IPS-15b (cell line): ENCODE measurements around the gene CYB5B.

Source experiments
- H3K27me3 ChIP-seq: one replicate; pipeline ENCODE4 v1.6.1; 2013; ENCODE audit warnings: low read length; ENCODE audit not compliant: control insufficient read depth, insufficient read depth
- H3K36me3 ChIP-seq: one replicate; pipeline ENCODE4 v1.6.1; 2013; ENCODE audit warnings: low read length; ENCODE audit not compliant: control insufficient read depth, insufficient read depth
- H3K4me1 ChIP-seq: one replicate; pipeline ENCODE4 v1.6.1; 2013; ENCODE audit warnings: mild to moderate bottlenecking, low read length; ENCODE audit not compliant: control insufficient read depth, insufficient read depth
- H3K4me3 ChIP-seq: one replicate; pipeline ENCODE4 v1.5.1; 2013; ENCODE audit warnings: low read depth, low read length
- H3K9ac ChIP-seq: one replicate; pipeline ENCODE4 v1.6.1; 2013; ENCODE audit warnings: low read depth, mild to moderate bottlenecking, low read length
- H3K9me3 ChIP-seq: one replicate; pipeline ENCODE4 v1.6.1; 2013; ENCODE audit warnings: mild to moderate bottlenecking, low read length; ENCODE audit not compliant: control insufficient read depth, insufficient read depth

The CYB5B gene

GRCh38 chr16:69465083-69465721 is 40.8 kb downstream of the CYB5B start:
- H3K4me3 ChIP-seq = no peak overlapping the region
- H3K9ac ChIP-seq = no peak overlapping the region
- no peaks in the 10 kb centered on the region for H3K4me1 ChIP-seq
- H3K27me3 ChIP-seq = no peaks in the 10 kb centered on the region
- H3K9me3 ChIP-seq = no peaks in the 10 kb centered on the region
- H3K36me3 ChIP-seq = peaks cover 3% of the 10 kb centered on the region

DNA sequence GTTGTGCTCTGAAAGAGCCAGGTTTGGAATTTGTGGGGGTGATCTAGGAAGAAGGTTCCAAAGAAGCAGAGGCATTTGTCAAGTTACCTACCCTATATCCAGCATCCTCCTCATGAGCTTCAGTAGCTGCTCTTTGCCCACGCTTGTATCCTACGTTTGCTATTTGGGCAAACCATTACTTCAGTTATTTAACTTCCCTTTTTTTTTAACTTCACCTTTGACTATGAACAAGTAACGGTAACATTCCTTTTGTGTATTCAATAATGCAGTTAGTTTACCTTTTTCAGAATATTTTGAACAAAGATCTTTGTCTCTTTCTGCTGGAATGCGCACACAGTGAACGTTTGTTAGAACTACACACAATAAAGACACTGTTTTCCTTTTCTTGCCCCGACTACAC is 41.5 kb downstream of the CYB5B start:
- Histone ChIP-seq H3K4me1 (no peaks in the 10 kb centered on the region), H3K27me3 (no peaks in the 10 kb centered on the region), H3K36me3 (peaks cover 3% of the 10 kb centered on the region), H3K9ac (no peak overlapping the region), H3K4me3 (no peak overlapping the region), H3K9me3 (no peaks in the 10 kb centered on the region)

DNA sequence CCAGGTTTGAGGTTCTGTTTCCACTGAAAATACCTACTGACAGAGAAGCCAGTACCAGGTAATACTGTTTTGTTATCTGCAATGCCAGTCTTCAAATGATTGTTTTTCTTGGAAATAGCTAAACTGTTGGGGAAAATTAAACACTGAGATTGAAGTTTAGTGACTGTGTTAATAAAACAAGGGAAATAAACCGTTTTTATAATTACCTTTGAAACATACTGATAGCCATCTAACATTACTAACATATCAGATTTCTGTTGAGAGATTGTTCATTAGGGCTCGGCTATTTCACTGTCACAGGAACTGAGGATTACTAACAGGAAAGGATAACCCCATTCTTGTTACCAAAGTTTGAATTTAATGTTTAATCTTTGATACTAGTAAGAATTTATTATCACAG is 42.1 kb downstream of the CYB5B start:
- Histone ChIP-seq H3K9me3 (no peaks in the 10 kb centered on the region), H3K4me3 (no peak overlapping the region), H3K27me3 (no peaks in the 10 kb centered on the region), H3K9ac (no peak overlapping the region), H3K4me1 (no peaks in the 10 kb centered on the region), H3K36me3 (peaks cover 3% of the 10 kb centered on the region)

DNA sequence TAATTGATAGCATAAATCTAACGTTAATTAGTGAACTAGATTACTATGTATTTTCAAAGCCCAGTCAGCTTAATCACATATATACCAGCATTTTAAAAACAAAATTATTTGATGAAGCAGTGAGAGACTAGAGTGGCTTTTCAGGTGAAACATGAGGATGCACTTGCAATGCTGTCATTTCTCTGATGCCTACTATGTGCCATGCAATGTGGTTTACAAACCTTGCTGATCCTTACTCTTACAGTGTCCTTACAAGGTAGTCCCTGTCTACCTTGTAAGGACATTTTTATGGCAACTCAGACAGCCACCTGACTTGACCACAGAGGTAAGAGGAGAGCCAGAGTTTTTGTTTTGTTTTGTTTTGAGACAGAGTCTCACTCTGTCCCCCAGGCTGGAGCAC is 42.7 kb downstream of the CYB5B start:
- H3K9ac ChIP-seq = no peak overlapping the region
- no peaks in the 10 kb centered on the region for H3K27me3 ChIP-seq
- H3K36me3 ChIP-seq = peaks cover 3% of the 10 kb centered on the region
- no peak overlapping the region for H3K4me3 ChIP-seq
- H3K4me1 ChIP-seq = no peaks in the 10 kb centered on the region
- no peaks in the 10 kb centered on the region for H3K9me3 ChIP-seq

- no peaks in the 10 kb centered on the region for H3K36me3 ChIP-seq
- no peaks in the 10 kb centered on the region for H3K4me1 ChIP-seq
- no peaks in the 10 kb centered on the region for H3K27me3 ChIP-seq
- H3K9me3 ChIP-seq = no peaks in the 10 kb centered on the region
- H3K4me3 ChIP-seq = no peak overlapping the region
- H3K9ac ChIP-seq = no peak overlapping the region
Measured at GRCh38 chr16:69467531-69468204, 43.2 kb downstream of the CYB5B start.

DNA sequence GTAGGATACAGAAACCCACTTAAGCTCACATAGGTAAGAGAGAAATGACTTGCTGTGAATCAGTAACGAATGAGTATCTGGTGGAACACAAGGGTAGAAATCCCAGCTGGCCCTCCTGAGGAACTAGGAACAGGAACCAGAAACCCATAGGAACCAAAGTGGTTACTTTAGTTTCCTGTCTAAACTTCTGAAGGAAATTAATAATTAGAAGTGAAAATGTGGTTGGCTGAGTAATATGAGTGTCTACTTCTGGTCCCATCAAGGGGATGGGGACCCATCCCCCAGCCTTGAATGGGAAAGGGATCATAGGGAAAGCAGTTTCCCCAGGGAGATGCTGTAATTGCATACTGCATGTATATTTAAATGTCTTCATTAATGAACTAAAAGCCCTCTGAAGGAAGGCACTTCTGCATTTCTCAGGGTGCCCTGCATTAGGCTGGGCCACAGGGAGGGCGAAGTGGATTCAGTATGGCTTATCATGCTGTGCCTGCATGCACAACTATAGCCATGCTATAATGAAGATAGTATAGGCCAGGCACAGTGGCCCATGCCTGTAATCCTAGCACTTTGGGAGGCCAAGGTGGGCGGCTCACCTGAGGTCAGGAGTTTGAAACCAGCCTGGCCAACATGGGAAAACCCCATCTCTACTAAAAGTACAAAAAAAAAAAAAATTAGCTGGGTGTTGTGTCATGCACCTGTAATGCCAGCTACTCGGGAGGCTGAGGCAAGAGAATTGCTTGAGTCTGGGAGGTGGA is 45.6 kb downstream of the CYB5B start:
- H3K4me3 ChIP-seq = no peak overlapping the region
- H3K9me3 ChIP-seq = no peaks in the 10 kb centered on the region
- no peaks in the 10 kb centered on the region for H3K36me3 ChIP-seq
- H3K27me3 ChIP-seq = no peaks in the 10 kb centered on the region
- H3K9ac ChIP-seq = no peak overlapping the region
- H3K4me1 ChIP-seq = no peaks in the 10 kb centered on the region

GRCh38 chr16:69471121-69471520 is 46.7 kb downstream of the CYB5B start:
- no peak overlapping the region for H3K4me3 ChIP-seq
- no peaks in the 10 kb centered on the region for H3K27me3 ChIP-seq
- no peaks in the 10 kb centered on the region for H3K4me1 ChIP-seq
- no peaks in the 10 kb centered on the region for H3K9me3 ChIP-seq
- no peaks in the 10 kb centered on the region for H3K36me3 ChIP-seq
- H3K9ac ChIP-seq = no peak overlapping the region

DNA sequence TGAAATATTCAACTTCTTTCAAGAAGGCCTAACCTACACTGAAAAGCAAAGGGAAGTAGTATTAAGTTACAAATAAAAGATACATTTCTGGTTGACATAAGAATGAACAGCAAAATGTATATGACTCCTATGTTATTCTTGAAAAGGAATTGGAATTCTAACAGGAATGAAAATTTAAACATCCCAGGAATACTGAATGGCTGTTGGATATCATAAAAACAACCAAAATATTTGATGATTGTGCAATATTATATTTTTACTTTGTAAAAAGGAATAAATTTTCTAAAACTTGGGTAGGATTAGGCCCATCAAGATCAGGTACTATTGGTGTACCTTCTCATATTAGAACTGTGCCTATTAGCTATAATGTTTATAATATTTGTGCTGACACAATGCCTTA is 50.0 kb downstream of the CYB5B start:
- no peak overlapping the region for H3K9ac ChIP-seq
- no peaks in the 10 kb centered on the region for H3K36me3 ChIP-seq
- H3K9me3 ChIP-seq = no peaks in the 10 kb centered on the region
- H3K4me1 ChIP-seq = no peaks in the 10 kb centered on the region
- H3K27me3 ChIP-seq = no peaks in the 10 kb centered on the region
- no peak overlapping the region for H3K4me3 ChIP-seq

- no peaks in the 10 kb centered on the region for H3K9me3 ChIP-seq
- no peak overlapping the region for H3K4me3 ChIP-seq
- H3K27me3 ChIP-seq = no peaks in the 10 kb centered on the region
- no peaks in the 10 kb centered on the region for H3K36me3 ChIP-seq
- no peak overlapping the region for H3K9ac ChIP-seq
- H3K4me1 ChIP-seq = no peaks in the 10 kb centered on the region
Measured at GRCh38 chr16:69476920-69477443, 52.6 kb downstream of the CYB5B start.

GRCh38 chr16:69477546-69477945 is 53.1 kb downstream of the CYB5B start:
- Histone ChIP-seq H3K36me3 (no peaks in the 10 kb centered on the region), H3K4me1 (no peaks in the 10 kb centered on the region), H3K9me3 (no peaks in the 10 kb centered on the region), H3K4me3 (no peak overlapping the region), H3K27me3 (no peaks in the 10 kb centered on the region), H3K9ac (no peak overlapping the region)

- H3K27me3 ChIP-seq = no peaks in the 10 kb centered on the region
- H3K9ac ChIP-seq = no peak overlapping the region
- H3K4me3 ChIP-seq = no peak overlapping the region
- no peaks in the 10 kb centered on the region for H3K36me3 ChIP-seq
- H3K9me3 ChIP-seq = no peaks in the 10 kb centered on the region
- H3K4me1 ChIP-seq = no peaks in the 10 kb centered on the region
Measured at GRCh38 chr16:69478685-69479084, 54.3 kb downstream of the CYB5B start.

- Histone ChIP-seq H3K4me1 (no peaks in the 10 kb centered on the region), H3K9ac (no peak overlapping the region), H3K9me3 (no peaks in the 10 kb centered on the region), H3K36me3 (no peaks in the 10 kb centered on the region), H3K4me3 (no peak overlapping the region), H3K27me3 (no peaks in the 10 kb centered on the region)
Measured at GRCh38 chr16:69479775-69480174, 55.4 kb downstream of the CYB5B start.
